GM12801 (cell line): Measurements from ENCODE around the gene PYGM.

Source experiments
- TF ChIP-seq, protein P1 (sequence below): IDR thresholded peaks from one replicate; pipeline ENCODE4 v1.5.1; 2011; ENCODE audit warnings: control low read depth; ENCODE audit not compliant: insufficient read length; ENCODE audit errors: extremely low read depth

The PYGM gene

GRCh38 chr11:64789331-64790204 lies 29.8 kb upstream of the PYGM start:
- TF ChIP-seq, protein P1, sequence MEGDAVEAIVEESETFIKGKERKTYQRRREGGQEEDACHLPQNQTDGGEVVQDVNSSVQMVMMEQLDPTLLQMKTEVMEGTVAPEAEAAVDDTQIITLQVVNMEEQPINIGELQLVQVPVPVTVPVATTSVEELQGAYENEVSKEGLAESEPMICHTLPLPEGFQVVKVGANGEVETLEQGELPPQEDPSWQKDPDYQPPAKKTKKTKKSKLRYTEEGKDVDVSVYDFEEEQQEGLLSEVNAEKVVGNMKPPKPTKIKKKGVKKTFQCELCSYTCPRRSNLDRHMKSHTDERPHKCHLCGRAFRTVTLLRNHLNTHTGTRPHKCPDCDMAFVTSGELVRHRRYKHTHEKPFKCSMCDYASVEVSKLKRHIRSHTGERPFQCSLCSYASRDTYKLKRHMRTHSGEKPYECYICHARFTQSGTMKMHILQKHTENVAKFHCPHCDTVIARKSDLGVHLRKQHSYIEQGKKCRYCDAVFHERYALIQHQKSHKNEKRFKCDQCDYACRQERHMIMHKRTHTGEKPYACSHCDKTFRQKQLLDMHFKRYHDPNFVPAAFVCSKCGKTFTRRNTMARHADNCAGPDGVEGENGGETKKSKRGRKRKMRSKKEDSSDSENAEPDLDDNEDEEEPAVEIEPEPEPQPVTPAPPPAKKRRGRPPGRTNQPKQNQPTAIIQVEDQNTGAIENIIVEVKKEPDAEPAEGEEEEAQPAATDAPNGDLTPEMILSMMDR = no peak

- TF ChIP-seq, protein P1 = no peak
Observed at GRCh38 chr11:64788321-64789215, 28.8 kb upstream of the PYGM start.

- TF ChIP-seq, protein P1 = no peak
Observed at GRCh38 chr11:64787526-64788320, 27.9 kb upstream of the PYGM start.

DNA sequence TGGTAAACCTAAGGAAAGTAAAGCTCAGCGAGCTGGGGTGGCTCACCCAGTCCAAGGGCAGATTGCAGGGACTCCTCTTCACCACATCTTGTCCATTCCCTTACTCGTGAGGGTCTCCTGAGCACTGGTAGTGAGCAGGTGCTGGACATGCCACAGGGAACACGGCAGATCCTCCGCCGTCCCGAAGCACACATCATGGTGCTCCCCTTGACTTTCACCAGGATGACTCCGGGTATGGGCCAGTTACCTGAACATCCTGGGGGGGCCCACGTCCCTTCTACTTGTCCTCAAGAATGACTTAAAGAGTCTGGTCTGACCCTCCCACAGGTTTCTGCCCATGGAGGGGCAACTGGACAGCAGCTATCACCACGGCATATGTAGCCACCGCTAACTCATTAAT lies 26.5 kb upstream of the PYGM start:
- TF ChIP-seq, protein P1 = no peak

- TF ChIP-seq, protein P1 = no peak
Observed at GRCh38 chr11:64784813-64785581, 25.2 kb upstream of the PYGM start.

DNA sequence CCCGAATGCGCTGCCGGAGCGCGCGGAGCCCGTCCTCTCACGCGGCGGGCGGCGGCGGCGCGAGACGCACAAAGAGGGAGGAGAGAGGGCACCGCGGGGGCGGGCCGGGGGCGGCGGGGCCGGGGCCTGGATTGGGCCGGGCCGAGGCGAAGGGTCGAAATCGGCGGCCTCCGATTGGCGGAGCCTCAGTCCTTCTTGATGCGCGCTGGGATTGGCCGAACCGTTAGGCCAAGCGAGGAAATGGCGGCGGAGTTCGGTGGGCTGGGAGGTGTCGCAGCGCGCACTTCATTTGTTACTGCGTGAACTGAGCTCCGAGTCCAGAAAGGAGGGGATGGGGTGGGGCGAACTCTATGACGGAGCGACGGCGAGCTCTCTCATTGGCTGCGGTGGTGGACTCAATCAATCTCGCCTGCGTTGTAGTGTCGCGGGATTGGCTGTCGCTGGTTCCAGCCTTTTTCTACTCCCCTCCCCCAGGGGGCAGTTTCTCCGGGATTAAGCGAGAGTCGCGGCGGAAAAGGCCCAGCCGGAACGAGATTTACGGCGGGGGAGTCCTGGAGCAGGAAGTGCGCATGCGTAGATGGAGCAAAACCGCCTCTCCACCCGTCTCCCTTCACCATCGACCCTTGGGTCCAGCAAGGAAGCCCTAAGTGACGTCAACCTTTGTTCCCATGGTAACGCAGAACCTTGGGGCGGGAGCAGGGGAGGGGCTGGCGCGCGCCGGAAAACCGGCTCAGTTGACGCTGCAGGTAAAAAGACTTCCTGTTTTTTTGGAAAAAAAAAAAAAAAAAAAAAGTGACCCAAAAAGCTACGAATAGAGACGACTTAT lies 18.9 kb upstream of the PYGM start, which contains the start of gene SF1:
Gene SF1 (minus strand): TSS at position 70 of the 826 bp plus-strand sequence. CDS start 150 bp downstream, outside the sequence.
- TF ChIP-seq, protein P1 = no peak
